Upper lobe of left lung (tissue), 4 donors: ENCODE results near the gene IFT25.
"Not testable (repeated sequence)": the region's sequence is repeated elsewhere in the genome, so short reads cannot be mapped to it uniquely, and the experiment has no call there.

ENCODE experiments used
- POLR2AphosphoS5 ChIP-seq, 2 donors: sonication (generic); formaldehyde crosslinking; IDR thresholded peaks; one replicate each; pipeline ENCODE4 v1.5.1; 2017; ENCODE audit warnings: antibody characterized with exemption in 2 of 2
- TF ChIP-seq, protein P1 (sequence below), 6 experiments: fragments of 450-650 bp in 4 of 6; fragments of 200-600 bp in 2 of 6; sonication (generic) in 2 of 6; IDR thresholded peaks; one replicate each; pipeline ENCODE4 v1.5.1; 2016 to 2019; ENCODE audit warnings: antibody characterized with exemption in 6 of 6

DNA sequence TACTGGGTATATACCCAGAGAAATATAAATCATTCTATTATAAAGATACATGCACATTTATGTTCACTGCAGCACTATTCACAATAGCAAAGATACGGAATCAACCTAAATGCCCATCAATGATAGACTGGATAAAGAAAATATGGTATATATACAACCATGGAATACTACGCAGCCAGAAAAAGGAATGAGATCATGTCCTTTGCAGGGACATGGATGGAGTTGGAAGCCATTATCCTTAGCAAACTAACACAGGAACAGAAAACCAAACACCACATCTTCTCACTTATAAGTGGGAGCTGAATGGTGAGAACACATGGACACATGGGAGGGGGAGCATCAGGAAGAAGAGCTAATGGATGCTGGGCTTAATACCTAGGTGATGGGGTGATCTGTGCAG is 63.6 kb downstream of the IFT25 start:
- TF ChIP-seq, protein P1, sequence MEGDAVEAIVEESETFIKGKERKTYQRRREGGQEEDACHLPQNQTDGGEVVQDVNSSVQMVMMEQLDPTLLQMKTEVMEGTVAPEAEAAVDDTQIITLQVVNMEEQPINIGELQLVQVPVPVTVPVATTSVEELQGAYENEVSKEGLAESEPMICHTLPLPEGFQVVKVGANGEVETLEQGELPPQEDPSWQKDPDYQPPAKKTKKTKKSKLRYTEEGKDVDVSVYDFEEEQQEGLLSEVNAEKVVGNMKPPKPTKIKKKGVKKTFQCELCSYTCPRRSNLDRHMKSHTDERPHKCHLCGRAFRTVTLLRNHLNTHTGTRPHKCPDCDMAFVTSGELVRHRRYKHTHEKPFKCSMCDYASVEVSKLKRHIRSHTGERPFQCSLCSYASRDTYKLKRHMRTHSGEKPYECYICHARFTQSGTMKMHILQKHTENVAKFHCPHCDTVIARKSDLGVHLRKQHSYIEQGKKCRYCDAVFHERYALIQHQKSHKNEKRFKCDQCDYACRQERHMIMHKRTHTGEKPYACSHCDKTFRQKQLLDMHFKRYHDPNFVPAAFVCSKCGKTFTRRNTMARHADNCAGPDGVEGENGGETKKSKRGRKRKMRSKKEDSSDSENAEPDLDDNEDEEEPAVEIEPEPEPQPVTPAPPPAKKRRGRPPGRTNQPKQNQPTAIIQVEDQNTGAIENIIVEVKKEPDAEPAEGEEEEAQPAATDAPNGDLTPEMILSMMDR (IDR thresholded peaks at IDR 0.05) = not testable (repeated sequence)
- TF ChIP-seq POLR2AphosphoS5 (IDR thresholded peaks at IDR 0.05) = not testable (repeated sequence)
